Neuronal stem cell (in vitro differentiated cells): ENCODE results near the gene DNASE2.
"Not testable (repeated sequence)": the region's sequence is repeated elsewhere in the genome, so short reads cannot be mapped to it uniquely, and the experiment has no call there.

Experiments used
- DNase-seq: peaks from one replicate; pipeline ENCODE4 v3.0.0-alpha.2; 2013; ENCODE audit warnings: low spot score
- H2AFZ ChIP-seq: one replicate; pipeline ENCODE4 v1.6.1; 2013; ENCODE audit warnings: mild to moderate bottlenecking, low read length, inconsistent platforms
- H2AK5ac ChIP-seq: 2 replicates; pipeline ENCODE4 v1.6.1; 2013; ENCODE audit warnings: low read depth, mild to moderate bottlenecking, inconsistent platforms, low read length, moderate library complexity, mixed read lengths
- H2BK120ac ChIP-seq: 2 replicates; pipeline ENCODE4 v1.6.1; 2013; ENCODE audit warnings: low read depth, mild to moderate bottlenecking, inconsistent platforms, low read length, moderate library complexity, mixed read lengths
- H2BK12ac ChIP-seq: one replicate; pipeline ENCODE4 v1.6.1; 2013; ENCODE audit warnings: low read length, inconsistent platforms
- H2BK15ac ChIP-seq: 2 replicates; pipeline ENCODE4 v1.6.1; 2013; ENCODE audit warnings: mild to moderate bottlenecking, low read length, inconsistent platforms, mixed read lengths
- H2BK5ac ChIP-seq: one replicate; pipeline ENCODE4 v1.6.1; 2013; ENCODE audit warnings: inconsistent platforms, mild to moderate bottlenecking, low read length, moderate library complexity
- H3K14ac ChIP-seq: one replicate; pipeline ENCODE4 v1.6.1; 2013; ENCODE audit warnings: low read length, inconsistent platforms
- H3K18ac ChIP-seq: 2 replicates; pipeline ENCODE4 v1.6.1; 2013; ENCODE audit warnings: low read length, inconsistent platforms
- H3K23ac ChIP-seq: 2 replicates; pipeline ENCODE4 v1.6.1; 2013; ENCODE audit warnings: low read depth, mild to moderate bottlenecking, mixed read lengths, low read length, inconsistent platforms; ENCODE audit not compliant: poor library complexity
- H3K27ac ChIP-seq: replicated peaks from 3 replicates; pipeline ENCODE4 v1.5.1; 2013; ENCODE audit warnings: low read length, inconsistent platforms
- H3K27me3 ChIP-seq, 3 experiments: 2 replicates each; pipeline ENCODE4 v1.6.1; 2013; ENCODE audit warnings: low read length in 3 of 3, mild to moderate bottlenecking in 2 of 3, inconsistent platforms in 1 of 3, low read depth in 1 of 3, mixed read lengths in 1 of 3, moderate library complexity in 1 of 3; ENCODE audit not compliant: control insufficient read depth in 3 of 3, insufficient read depth in 3 of 3
- H3K36me3 ChIP-seq, 2 donors: replicated peaks in 1 of 2; 2 replicates each; pipeline ENCODE4 v1.6.1; 2013; ENCODE audit warnings: low read length in 2 of 2; ENCODE audit not compliant: control insufficient read depth in 2 of 2, insufficient read depth in 2 of 2
- H3K4ac ChIP-seq: 2 replicates; pipeline ENCODE4 v1.6.1; 2013; ENCODE audit warnings: inconsistent platforms, mild to moderate bottlenecking, low read length, moderate library complexity
- H3K4me1 ChIP-seq, 2 donors: 1 replicate in 1 of 2; 2 replicates in 1 of 2; pipeline ENCODE4 v1.6.1; 2013; ENCODE audit warnings: low read length in 2 of 2, low read depth in 1 of 2; ENCODE audit not compliant: control insufficient read depth in 2 of 2, insufficient read depth in 1 of 2
- H3K4me2 ChIP-seq: one replicate; pipeline ENCODE4 v1.6.1; 2013; ENCODE audit warnings: mild to moderate bottlenecking, low read length, inconsistent platforms; ENCODE audit not compliant: insufficient read depth, poor library complexity, severe bottlenecking
- H3K4me3 ChIP-seq, 2 donors: 2 replicates each; pipeline ENCODE4 v1.5.1; 2013; ENCODE audit warnings: low read length in 2 of 2, mild to moderate bottlenecking in 2 of 2, inconsistent platforms in 1 of 2, moderate library complexity in 1 of 2
- H3K79me1 ChIP-seq: one replicate; pipeline ENCODE4 v1.6.1; 2013; ENCODE audit warnings: low read depth, mild to moderate bottlenecking, inconsistent platforms, low read length, moderate library complexity
- H3K9ac ChIP-seq: one replicate; pipeline ENCODE4 v1.6.1; 2013; ENCODE audit warnings: mild to moderate bottlenecking, low read depth, low read length, inconsistent platforms; ENCODE audit not compliant: poor library complexity
- H3K9me3 ChIP-seq, 2 donors: replicated peaks in 1 of 2; 2 replicates each; pipeline versions ENCODE3 to v1.6.1; 2013; ENCODE audit warnings: low read length in 2 of 2, mild to moderate bottlenecking in 2 of 2, inconsistent platforms in 1 of 2, low read depth in 1 of 2, mixed read lengths in 1 of 2, moderate library complexity in 1 of 2; ENCODE audit not compliant: control insufficient read depth in 2 of 2, insufficient read depth in 1 of 2
- H4K8ac ChIP-seq: one replicate; pipeline ENCODE4 v1.6.1; 2013; ENCODE audit warnings: low read depth, mild to moderate bottlenecking, inconsistent platforms, low read length, moderate library complexity
- H4K91ac ChIP-seq: one replicate; pipeline ENCODE4 v1.6.1; 2013; ENCODE audit warnings: low read length, low read depth, mild to moderate bottlenecking, inconsistent platforms; ENCODE audit not compliant: poor library complexity
- WGBS, 2 donors: extraction: QIAGEN DNeasy Blood & Tissue Kit; methylation state at CpG; one replicate each; pipeline ENCODE4 v1.1.7; 2013; ENCODE audit warnings: missing lambda C conversion rate in 2 of 2, mixed read lengths in 1 of 2; ENCODE audit not compliant: insufficient read length in 2 of 2, insufficient replicate concordance in 1 of 2; ENCODE audit errors: extremely low coverage in 2 of 2; 5-methylcytosine and 5-hydroxymethylcytosine counted together

Gene DNASE2

GRCh38 chr19:12922959-12923358, 41.7 kb upstream of the DNASE2 start:
- H4K91ac ChIP-seq: no peak overlapping the region
- no peak overlapping the region for H2BK5ac ChIP-seq
- H3K4me1 ChIP-seq: peaks cover 0 to 2% of the 10 kb centered on the region in 2 donors
- H3K36me3 ChIP-seq: peaks cover 37 to 59% of the 10 kb centered on the region in 2 donors
- no peak overlapping the region for H3K4ac ChIP-seq
- H3K9me3 ChIP-seq: peaks cover 0 to 3% of the 10 kb centered on the region in 2 donors
- H3K4me2 ChIP-seq: no peak overlapping the region
- H2BK120ac ChIP-seq: no peak overlapping the region
- no peak overlapping the region for H3K18ac ChIP-seq
- no peak overlapping the region for H3K23ac ChIP-seq
- no peak overlapping the region for H2BK15ac ChIP-seq
- DNase-seq: no peak
- H3K9ac ChIP-seq: no peak overlapping the region
- H4K8ac ChIP-seq: no peak overlapping the region
- no peak overlapping the region for H3K27ac ChIP-seq
- H3K4me3 ChIP-seq: no peak overlapping the region
- H3K14ac ChIP-seq: no peak overlapping the region
- WGBS, 2 donors: no CpG with 5 or more reads among the region's 4 CpGs
- peaks cover 1% of the 10 kb centered on the region for H3K79me1 ChIP-seq
- no peak overlapping the region for H2AFZ ChIP-seq
- H3K27me3 ChIP-seq: peaks cover 0 to 2% (median 0%) of the 10 kb centered on the region in 3 experiments
- no peak overlapping the region for H2BK12ac ChIP-seq
- H2AK5ac ChIP-seq: no peak overlapping the region

GRCh38 chr19:12921047-12921446, 39.8 kb upstream of the DNASE2 start:
- H3K79me1 ChIP-seq: peaks cover 1% of the 10 kb centered on the region
- peaks cover 0 to 3% of the 10 kb centered on the region in 2 donors for H3K9me3 ChIP-seq
- H3K23ac ChIP-seq: no peak overlapping the region
- H2AK5ac ChIP-seq: no peak overlapping the region
- H3K4me3 ChIP-seq: no peak overlapping the region
- no peak overlapping the region for H3K4ac ChIP-seq
- no peak overlapping the region for H2BK15ac ChIP-seq
- no peak overlapping the region for H2AFZ ChIP-seq
- H4K91ac ChIP-seq: no peak overlapping the region
- H2BK5ac ChIP-seq: no peak overlapping the region
- H4K8ac ChIP-seq: no peak overlapping the region
- no peak overlapping the region for H3K27ac ChIP-seq
- H2BK120ac ChIP-seq: no peak overlapping the region
- H2BK12ac ChIP-seq: no peak overlapping the region
- peaks cover 0 to 2% of the 10 kb centered on the region in 2 donors for H3K4me1 ChIP-seq
- no peak overlapping the region for H3K9ac ChIP-seq
- no peak for DNase-seq
- H3K36me3 ChIP-seq: peaks cover 29 to 44% of the 10 kb centered on the region in 2 donors
- H3K27me3 ChIP-seq: peaks cover 0 to 2% (median 0%) of the 10 kb centered on the region in 3 experiments
- no CpG with 5 or more reads among the region's 3 CpGs for WGBS, 2 donors
- no peak overlapping the region for H3K4me2 ChIP-seq
- no peak overlapping the region for H3K18ac ChIP-seq
- no peak overlapping the region for H3K14ac ChIP-seq

DNA sequence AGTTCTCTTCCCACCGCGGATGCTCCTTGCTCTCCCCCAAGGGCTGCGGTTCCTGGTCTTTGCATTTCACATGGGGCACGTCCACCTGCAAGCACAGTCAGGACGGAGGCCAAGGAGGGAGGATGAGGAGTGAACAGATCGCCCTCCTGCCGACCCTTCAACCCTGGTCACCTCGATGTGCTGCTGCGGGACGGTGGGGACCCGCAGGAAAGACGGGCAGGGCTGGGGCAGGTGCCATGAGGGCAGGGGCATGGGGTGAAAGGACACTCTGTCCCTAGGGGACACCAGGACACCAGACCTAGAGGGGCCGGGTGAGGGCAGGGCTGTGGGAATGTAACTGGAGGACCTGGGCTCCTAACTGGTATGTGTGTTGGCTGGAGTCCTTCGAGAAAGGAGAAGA, 37.0 kb upstream of the DNASE2 start:
- H4K8ac ChIP-seq: peak overlapping the region; percentile 65
- no peak for DNase-seq
- H3K36me3 ChIP-seq: peaks cover 11 to 17% of the 10 kb centered on the region in 2 donors
- peaks cover 5 to 11% of the 10 kb centered on the region in 2 donors for H3K4me1 ChIP-seq
- H2AK5ac ChIP-seq: peak overlapping the region; percentile 99
- peak overlapping the region; percentile 87 for H3K18ac ChIP-seq
- peak overlapping the region; percentile 81 for H2BK120ac ChIP-seq
- no peak overlapping the region for H3K4me3 ChIP-seq
- H3K14ac ChIP-seq: peak overlapping the region; percentile 21
- H2BK12ac ChIP-seq: peak overlapping the region; percentile 41
- H3K9me3 ChIP-seq: peaks cover 0 to 3% of the 10 kb centered on the region in 2 donors
- no peak overlapping the region for H3K4ac ChIP-seq
- H3K4me2 ChIP-seq: no peak overlapping the region
- whole genome bisulfite sequencing, 2 donors: no CpG with 5 or more reads among the region's 14 CpGs
- H3K79me1 ChIP-seq: peaks cover 1% of the 10 kb centered on the region
- H4K91ac ChIP-seq: no peak overlapping the region
- H2AFZ ChIP-seq: no peak overlapping the region
- peak overlapping the region; percentile 39 for H2BK5ac ChIP-seq
- H3K27ac ChIP-seq: no peak overlapping the region
- peaks cover 0 to 2% (median 0%) of the 10 kb centered on the region in 3 experiments for H3K27me3 ChIP-seq
- H2BK15ac ChIP-seq: peak overlapping the region; percentile 81
- H3K9ac ChIP-seq: no peak overlapping the region
- no peak overlapping the region for H3K23ac ChIP-seq

GRCh38 chr19:12915860-12916259, 34.6 kb upstream of the DNASE2 start:
- peak overlapping the region; percentile 31 for H3K23ac ChIP-seq
- no CpG with 5 or more reads among the region's 4 CpGs for WGBS, 2 donors

More at GRCh38 chr19:12915860-12916259, 34.6 kb upstream of the DNASE2 start:
- H2BK12ac ChIP-seq, H2AFZ ChIP-seq, H3K79me1 ChIP-seq, H3K9ac ChIP-seq, H3K4me2 ChIP-seq, H3K4ac ChIP-seq, DNase-seq, H3K36me3 ChIP-seq, H4K91ac ChIP-seq, H3K9me3 ChIP-seq, H3K27ac ChIP-seq, H2BK5ac ChIP-seq, H3K27me3 ChIP-seq, H4K8ac ChIP-seq, H3K4me3 ChIP-seq, H2BK120ac ChIP-seq, H2BK15ac ChIP-seq: not testable (repeated sequence)
- peak overlapping the region; percentile 28 for H3K18ac ChIP-seq
- H3K14ac ChIP-seq: peak overlapping the region; percentile 56
- peak overlapping the region; percentile 70 for H2AK5ac ChIP-seq
- H3K4me1 ChIP-seq: peaks cover 13 to 18% of the 10 kb centered on the region in 2 donors
